Activated CD4-positive, alpha-beta memory T cell treated with anti-CD3 and anti-CD28 coated beads for 36 hours (primary cell): ENCODE data around the gene PSG3. TPM values are rescaled to one million over a fixed set of nuclear protein-coding genes. Genes with fewer than 3 reads are reported as not detected.
A peak's percentile ranks its signal among the peaks of the same experiment; 100 is the strongest.
"Not testable (repeated sequence)": the region's sequence is repeated elsewhere in the genome, so short reads cannot be mapped to it uniquely, and the experiment has no call there.

ENCODE experiments used
- CTCF ChIA-PET: fragments of 350-600 bp; sonication (Branson Sonifier 250); formaldehyde crosslinking; loops from one replicate; lab custom pipeline; 2021; ENCODE audit warnings: antibody characterized with exemption, inconsistent platforms; lab: Charles Lee
- POLR2A ChIA-PET: fragments of 350-600 bp; sonication (Branson Sonifier 250); formaldehyde crosslinking; loops from one replicate; lab custom pipeline; 2021; ENCODE audit warnings: antibody characterized with exemption; lab: Charles Lee
- DNase-seq: peaks from one replicate; pipeline ENCODE4 v3.0.0-alpha.2; 2020
- H3K27ac Mint-ChIP-seq: one replicate; pipeline ENCODE4 v1.8.0; 2021; ENCODE audit warnings: mixed read lengths
- H3K27me3 Mint-ChIP-seq: one replicate; pipeline ENCODE4 v1.8.0; 2021; ENCODE audit warnings: mixed read lengths
- H3K36me3 Mint-ChIP-seq: one replicate; pipeline ENCODE4 v1.8.0; 2021; ENCODE audit warnings: mixed read lengths
- H3K4me1 Mint-ChIP-seq: one replicate; pipeline ENCODE4 v1.8.0; 2021; ENCODE audit warnings: low read depth, mixed read lengths
- H3K4me3 Mint-ChIP-seq: one replicate; pipeline ENCODE4 v1.8.0; 2021; ENCODE audit warnings: mild to moderate bottlenecking, mixed read lengths
- H3K9me3 Mint-ChIP-seq: one replicate; pipeline ENCODE4 v1.8.0; 2021; ENCODE audit warnings: mixed read lengths
- intact Hi-C: fragments of 100-400 bp; cut with micrococcal nuclease; formaldehyde crosslinking; loops from one replicate; pipeline ENCODE4 v1.15.1; 2023
- total RNA-seq, 2 experiments: library from RNA; stranded (reverse); gene quantifications; one replicate each; pipeline ENCODE4 v1.2.3, GENCODE V29; 2021

The PSG3 gene
- total RNA-seq, 2 experiments from 2014 or later = not detected

GRCh38 chr19:42752246-42752645, 12.0 kb upstream of the PSG3 start:
- H3K27ac Mint-ChIP-seq, CTCF ChIA-PET, H3K9me3 Mint-ChIP-seq, H3K4me1 Mint-ChIP-seq, DNase-seq, POLR2A ChIA-PET, H3K4me3 Mint-ChIP-seq, H3K36me3 Mint-ChIP-seq, intact Hi-C loops: not testable (repeated sequence)
- H3K27me3 Mint-ChIP-seq = peaks cover 18% of the 10 kb centered on the region

GRCh38 chr19:42741726-42742607, 1.7 kb upstream of the PSG3 start:
- H3K4me3 Mint-ChIP-seq, H3K27ac Mint-ChIP-seq, H3K9me3 Mint-ChIP-seq, H3K4me1 Mint-ChIP-seq, intact Hi-C loops, H3K36me3 Mint-ChIP-seq, POLR2A ChIA-PET: not testable (repeated sequence)
- peak; percentile 28 for DNase-seq
- CTCF ChIA-PET = interaction anchor here (1.4 kb wide), 1 partner anchor 107 kb away, joined by 7 read pairs; no protein-coding TSS in a partner anchor
- peaks cover 19% of the 10 kb centered on the region for H3K27me3 Mint-ChIP-seq

- POLR2A ChIA-PET, H3K9me3 Mint-ChIP-seq, DNase-seq, H3K27ac Mint-ChIP-seq, intact Hi-C loops, H3K27me3 Mint-ChIP-seq, CTCF ChIA-PET, H3K36me3 Mint-ChIP-seq, H3K4me3 Mint-ChIP-seq, H3K4me1 Mint-ChIP-seq: not testable (repeated sequence)
These were observed 2.7 kb downstream of the PSG3 start for GRCh38 chr19:42737581-42738011.

- intact Hi-C loops, H3K27ac Mint-ChIP-seq: not testable (repeated sequence)
These were observed 11.9 kb downstream of the PSG3 start for GRCh38 chr19:42728341-42728740.

GRCh38 chr19:42714000-42714399, 26.3 kb downstream of the PSG3 start:
- DNase-seq, H3K27ac Mint-ChIP-seq, H3K4me3 Mint-ChIP-seq, H3K4me1 Mint-ChIP-seq, POLR2A ChIA-PET, intact Hi-C loops, CTCF ChIA-PET, H3K36me3 Mint-ChIP-seq: not testable (repeated sequence)
- H3K27me3 Mint-ChIP-seq = peaks cover 22% of the 10 kb centered on the region
- H3K9me3 Mint-ChIP-seq = peaks cover 21% of the 10 kb centered on the region

More at GRCh38 chr19:42728341-42728740, 11.9 kb downstream of the PSG3 start:
- H3K4me1 Mint-ChIP-seq, H3K36me3 Mint-ChIP-seq, CTCF ChIA-PET, H3K4me3 Mint-ChIP-seq, DNase-seq, H3K9me3 Mint-ChIP-seq, POLR2A ChIA-PET, H3K27me3 Mint-ChIP-seq: not testable (repeated sequence)

GRCh38 chr19:42712753-42713152, 27.5 kb downstream of the PSG3 start:
- H3K36me3 Mint-ChIP-seq, H3K27ac Mint-ChIP-seq, DNase-seq, POLR2A ChIA-PET, H3K4me3 Mint-ChIP-seq, H3K4me1 Mint-ChIP-seq, intact Hi-C loops, CTCF ChIA-PET: not testable (repeated sequence)
- H3K27me3 Mint-ChIP-seq = peaks cover 27% of the 10 kb centered on the region
- H3K9me3 Mint-ChIP-seq = peaks cover 15% of the 10 kb centered on the region

- DNase-seq, H3K4me1 Mint-ChIP-seq, intact Hi-C loops, H3K27ac Mint-ChIP-seq, H3K36me3 Mint-ChIP-seq, H3K9me3 Mint-ChIP-seq, CTCF ChIA-PET, POLR2A ChIA-PET, H3K4me3 Mint-ChIP-seq: not testable (repeated sequence)
- H3K27me3 Mint-ChIP-seq = peaks cover 23% of the 10 kb centered on the region
These were observed 29.3 kb downstream of the PSG3 start for GRCh38 chr19:42710986-42711385.

- no peaks in the 10 kb centered on the region for H3K4me1 Mint-ChIP-seq
- no peak for DNase-seq
- no peak overlapping the region for H3K27ac Mint-ChIP-seq
- H3K4me3 Mint-ChIP-seq = no peak overlapping the region
- CTCF ChIA-PET = no interaction called here
- peaks cover 18% of the 10 kb centered on the region for H3K27me3 Mint-ChIP-seq
- H3K36me3 Mint-ChIP-seq = no peaks in the 10 kb centered on the region
- no peaks in the 10 kb centered on the region for H3K9me3 Mint-ChIP-seq
- POLR2A ChIA-PET = no interaction called here
- intact Hi-C loops = no loop called here
These were observed 42.4 kb downstream of the PSG3 start for GRCh38 chr19:42697884-42698283.

- Mint-ChIP-seq H3K9me3 (no peaks in the 10 kb centered on the region), H3K4me3 (no peak overlapping the region), H3K4me1 (no peaks in the 10 kb centered on the region), H3K27ac (no peak overlapping the region), H3K36me3 (no peaks in the 10 kb centered on the region), H3K27me3 (peaks cover 25% of the 10 kb centered on the region)
- CTCF ChIA-PET = interaction anchor here (0.7 to 1.5 kb wide), 2 partner anchors 12 to 125 kb away, joined by 3 to 5 read pairs; no protein-coding TSS in a partner anchor
- intact Hi-C loops = no loop called here
- DNase-seq = no peak
- POLR2A ChIA-PET = no interaction called here
These were observed 44.3 kb downstream of the PSG3 start for GRCh38 chr19:42695811-42696503.

GRCh38 chr19:42693760-42694350, 46.4 kb downstream of the PSG3 start:
- Mint-ChIP-seq H3K27ac (no peak overlapping the region), H3K4me3 (no peak overlapping the region), H3K4me1 (no peaks in the 10 kb centered on the region), H3K27me3 (peaks cover 22% of the 10 kb centered on the region), H3K36me3 (no peaks in the 10 kb centered on the region), H3K9me3 (no peaks in the 10 kb centered on the region)
- POLR2A ChIA-PET = no interaction called here
- CTCF ChIA-PET = interaction anchor here (1.4 kb wide), 1 partner anchor 10 kb away, joined by 7 read pairs; no protein-coding TSS in a partner anchor
- DNase-seq = peak; percentile 13
- intact Hi-C loops = no loop called here

- Mint-ChIP-seq H3K27me3 (peaks cover 3% of the 10 kb centered on the region), H3K4me3 (no peak overlapping the region), H3K27ac (no peak overlapping the region), H3K4me1 (no peaks in the 10 kb centered on the region), H3K36me3 (peaks cover 5% of the 10 kb centered on the region), H3K9me3 (peaks cover 37% of the 10 kb centered on the region)
- intact Hi-C loops = no loop called here
- no peak for DNase-seq
- CTCF ChIA-PET = interaction anchor here (0.7 to 1.6 kb wide), 15 partner anchors 8 to 821 kb away, joined by 3 to 7 read pairs (median 4); partner anchors contain the start of gene PHLDB3
- POLR2A ChIA-PET = interaction anchor here (0.6 kb wide), 1 partner anchor 16 kb away, joined by 5 read pairs; no protein-coding TSS in a partner anchor
These were observed 56.3 kb downstream of the PSG3 start for GRCh38 chr19:42683917-42684513.
